Smooth muscle cell of the brain vasculature (primary cell): ENCODE results near the gene CDK19.
A peak's percentile ranks its signal among the peaks of the same experiment; 100 is the strongest.
"Not testable (repeated sequence)": the region's sequence is repeated elsewhere in the genome, so short reads cannot be mapped to it uniquely, and the experiment has no call there.

Source experiments
- DNase-seq: peaks from one replicate; pipeline ENCODE4 v3.0.0-alpha.2; 2012; ENCODE audit warnings: low read depth, low spot score

The CDK19 gene

GRCh38 chr6:110587328-110587727 lies 227.9 kb downstream of the CDK19 start:
- DNase-seq, result no peak

GRCh38 chr6:110581679-110582078 lies 233.6 kb downstream of the CDK19 start:
- DNase-seq, result no peak

GRCh38 chr6:110577596-110578167 lies 237.6 kb downstream of the CDK19 start:
- DNase-seq, result not testable (repeated sequence)

- DNase-seq, result peak; percentile 28
Measured at GRCh38 chr6:110575925-110576463, 239.3 kb downstream of the CDK19 start.

GRCh38 chr6:110574817-110575216 lies 240.5 kb downstream of the CDK19 start:
- no peak for DNase-seq

- no peak for DNase-seq
Measured at GRCh38 chr6:110573537-110573936, 241.7 kb downstream of the CDK19 start.

- DNase-seq, result no peak
Measured at GRCh38 chr6:110573136-110573535, 242.1 kb downstream of the CDK19 start.

GRCh38 chr6:110567957-110568696 lies 247.1 kb downstream of the CDK19 start:
- no peak for DNase-seq

GRCh38 chr6:110566346-110567125 lies 248.7 kb downstream of the CDK19 start:
- no peak for DNase-seq

- DNase-seq, result no peak
Measured at GRCh38 chr6:110564703-110565421, 250.4 kb downstream of the CDK19 start.

GRCh38 chr6:110563711-110564110 lies 251.6 kb downstream of the CDK19 start:
- no peak for DNase-seq

GRCh38 chr6:110562316-110562915 lies 252.9 kb downstream of the CDK19 start:
- no peak for DNase-seq

- no peak for DNase-seq
Measured at GRCh38 chr6:110561696-110562095, 253.6 kb downstream of the CDK19 start.

GRCh38 chr6:110561008-110561396 lies 254.3 kb downstream of the CDK19 start:
- DNase-seq, result no peak

- no peak for DNase-seq
Measured at GRCh38 chr6:110560239-110561007, 254.8 kb downstream of the CDK19 start.
